HEK293T (cell line): ENCODE results near the gene AGPAT3.

ENCODE experiments used
- ARNT ChIP-seq: fragments of 450-650 bp; IDR thresholded peaks from 2 replicates; pipeline ENCODE4 v1.6.1; 2017; ENCODE audit warnings: mild to moderate bottlenecking
- BHLHE40 ChIP-seq: fragments of 450-650 bp; IDR thresholded peaks from 2 replicates; pipeline ENCODE4 v1.6.1; 2016; ENCODE audit warnings: mild to moderate bottlenecking, moderate library complexity, borderline replicate concordance
- ELF4 ChIP-seq: fragments of 450-650 bp; IDR thresholded peaks from 2 replicates; pipeline ENCODE4 v1.6.1; 2017; ENCODE audit warnings: antibody characterized with exemption
- FOXA1 ChIP-seq: fragments of 450-650 bp; IDR thresholded peaks from 2 replicates; pipeline ENCODE4 v1.6.1; 2016; ENCODE audit warnings: mild to moderate bottlenecking
- FOXK2 ChIP-seq: fragments of 450-650 bp; IDR thresholded peaks from 2 replicates; pipeline ENCODE4 v1.6.1; 2016; ENCODE audit warnings: mild to moderate bottlenecking
- FOXM1 ChIP-seq: fragments of 450-650 bp; IDR thresholded peaks from 2 replicates; pipeline ENCODE4 v1.6.1; 2017; ENCODE audit warnings: mild to moderate bottlenecking, borderline replicate concordance
- LEF1 ChIP-seq: fragments of 450-650 bp; IDR thresholded peaks from 2 replicates; pipeline ENCODE4 v1.6.1; 2017; ENCODE audit warnings: mild to moderate bottlenecking, borderline replicate concordance
- PKNOX1 ChIP-seq: fragments of 450-650 bp; IDR thresholded peaks from 2 replicates; pipeline ENCODE4 v1.6.1; 2016
- SP1 ChIP-seq: fragments of 450-650 bp; IDR thresholded peaks from 2 replicates; pipeline ENCODE4 v1.6.1; 2017
- SUZ12 ChIP-seq: fragments of 450-650 bp; IDR thresholded peaks from 2 replicates; pipeline ENCODE4 v1.6.1; 2016; ENCODE audit warnings: mild to moderate bottlenecking
- TARDBP ChIP-seq: fragments of 450-650 bp; IDR thresholded peaks from 2 replicates; pipeline ENCODE4 v1.6.1; 2016
- ZNF384 ChIP-seq: fragments of 450-650 bp; IDR thresholded peaks from 2 replicates; pipeline ENCODE4 v1.6.1; 2016

- TF ChIP-seq SP1 (no peak), TARDBP (no peak), FOXM1 (no peak), LEF1 (no peak), FOXA1 (no peak), SUZ12 (no peak), ELF4 (no peak), FOXK2 (no peak), ZNF384 (no peak), PKNOX1 (no peak), BHLHE40 (no peak), ARNT (no peak)
Measured at GRCh38 chr21:44005071-44005470, 140.0 kb downstream of the AGPAT3 start.
